K562 (cell line): ENCODE results near the gene SLC35E2B. TPM values are rescaled to one million over a fixed set of nuclear protein-coding genes. Genes with fewer than 3 reads are reported as not detected.
"Not testable (repeated sequence)": the region's sequence is repeated elsewhere in the genome, so short reads cannot be mapped to it uniquely, and the experiment has no call there.

Source experiments
- ASH1L ChIP-seq: fragments of 450-650 bp; IDR thresholded peaks from 2 replicates; pipeline ENCODE4 v1.6.1; 2018; ENCODE audit warnings: borderline replicate concordance, mild to moderate bottlenecking, low read depth; ENCODE audit not compliant: partially characterized antibody
- ATF7 ChIP-seq: fragments of 450-650 bp; IDR thresholded peaks from 2 replicates; pipeline ENCODE4 v1.7.1; 2014; ENCODE audit warnings: mild to moderate bottlenecking, moderate library complexity
- CREB1 ChIP-seq, 2 experiments: sonication (generic) in 1 of 2; formaldehyde crosslinking in 1 of 2; IDR thresholded peaks; 2 replicates each; pipeline versions ENCODE4 v1.6.1 to v1.8.0; 2012 to 2022; ENCODE audit warnings: inconsistent platforms in 1 of 2, mild to moderate bottlenecking in 1 of 2, missing genetic modification reagents in 1 of 2, moderate library complexity in 1 of 2
- CREM ChIP-seq: IDR thresholded peaks from 2 replicates; pipeline ENCODE4 v1.6.1; 2014; ENCODE audit warnings: antibody characterized with exemption, low read depth
- ELF2 ChIP-seq: fragments of 250-450 bp; sonication (Bioruptor Pico); IDR thresholded peaks from 2 replicates; pipeline ENCODE4 v1.5.0; 2021; ENCODE audit warnings: mild to moderate bottlenecking
- ERF ChIP-seq: fragments of 450-650 bp; formaldehyde crosslinking; IDR thresholded peaks from 2 replicates; pipeline ENCODE4 v1.4.0; 2020; ENCODE audit warnings: mild to moderate bottlenecking, mixed read lengths
- GABPB1 ChIP-seq: sonication (generic); formaldehyde crosslinking; IDR thresholded peaks from 2 replicates; pipeline ENCODE4 v1.8.0; 2022; ENCODE audit warnings: mild to moderate bottlenecking, missing genetic modification reagents
- HDAC1 ChIP-seq, 2 experiments: fragments of 450-650 bp; IDR thresholded peaks; 2 replicates each; pipeline ENCODE4 v1.6.1; 2016 to 2017; ENCODE audit warnings: inconsistent platforms in 1 of 2, mild to moderate bottlenecking in 1 of 2, moderate library complexity in 1 of 2
- JUND ChIP-seq, 2 experiments: IDR thresholded peaks; 2 replicates in 1 of 2; 3 replicates in 1 of 2; pipeline ENCODE4 v1.6.1; 2011; ENCODE audit warnings: borderline replicate concordance in 2 of 2, low read depth in 2 of 2, low read length in 2 of 2, improper control_type of control experiment in 1 of 2, missing biosample characterization in 1 of 2, missing genetic modification characterization in 1 of 2, missing genetic modification reagents in 1 of 2
- KLF1 ChIP-seq: fragments of 450-650 bp; IDR thresholded peaks from 2 replicates; pipeline ENCODE4 v1.6.1; 2016; ENCODE audit warnings: missing genetic modification characterization, missing compliant biosample characterization
- MAFF ChIP-seq: IDR thresholded peaks from 2 replicates; pipeline ENCODE4 v1.6.1; 2012; ENCODE audit warnings: low read length, improper control_type of control experiment
- MBD2 ChIP-seq: sonication (generic); IDR thresholded peaks from 2 replicates; pipeline ENCODE4 v1.6.1; 2016; ENCODE audit warnings: low read depth, borderline replicate concordance
- MTA3 ChIP-seq: fragments of 450-650 bp; formaldehyde crosslinking; IDR thresholded peaks from 2 replicates; pipeline ENCODE4 v1.6.1; 2017; ENCODE audit warnings: mild to moderate bottlenecking, borderline replicate concordance
- NFE2 ChIP-seq: IDR thresholded peaks from 2 replicates; pipeline ENCODE4 v1.6.1; 2014; ENCODE audit warnings: antibody characterized with exemption, low read depth
- NFIC ChIP-seq: fragments of 450-650 bp; IDR thresholded peaks from 2 replicates; pipeline ENCODE4 v1.6.1; 2017; ENCODE audit warnings: mild to moderate bottlenecking, inconsistent platforms
- NR2C2 ChIP-seq, 2 experiments: fragments of 200-800 bp in 1 of 2; sonication (Bioruptor generic) in 1 of 2; sonication (generic) in 1 of 2; formaldehyde crosslinking in 1 of 2; IDR thresholded peaks; 2 replicates each; pipeline versions ENCODE4 v1.6.1 to v1.8.0; 2016 to 2022; ENCODE audit warnings: mild to moderate bottlenecking in 1 of 2, missing compliant biosample characterization in 1 of 2, missing genetic modification characterization in 1 of 2, missing genetic modification reagents in 1 of 2
- NRF1 ChIP-seq, 2 experiments: fragments of 450-650 bp; IDR thresholded peaks in 1 of 2; conservative IDR thresholded peaks in 1 of 2; 2 replicates each; pipeline ENCODE4 v1.6.1; 2014; ENCODE audit warnings: mild to moderate bottlenecking in 2 of 2
- RBFOX2 ChIP-seq: fragments of 200-400 bp; formaldehyde crosslinking; IDR thresholded peaks from 2 replicates; pipeline ENCODE4 v1.6.1; 2017; ENCODE audit warnings: low read depth, mild to moderate bottlenecking, low read length, moderate library complexity
- SRF ChIP-seq, 2 experiments: fragments of 250-450, 450-650 bp in 1 of 2; sonication (Bioruptor Pico) in 1 of 2; sonication (generic) in 1 of 2; formaldehyde crosslinking; IDR thresholded peaks; 2 replicates each; pipeline versions ENCODE4 v1.5.0 to v1.5.1; 2020 to 2022; ENCODE audit warnings: mild to moderate bottlenecking in 1 of 2, missing genetic modification reagents in 1 of 2
- ZBTB17 ChIP-seq: fragments of 450-650 bp; formaldehyde crosslinking; IDR thresholded peaks from 2 replicates; pipeline ENCODE4 v1.4.0; 2020; ENCODE audit warnings: mild to moderate bottlenecking
- ZNF384 ChIP-seq: IDR thresholded peaks from 2 replicates; pipeline ENCODE4 v1.6.1; 2012; ENCODE audit warnings: low read depth, low read length, improper control_type of control experiment
- ZSCAN29 ChIP-seq: fragments of 450-650 bp; IDR thresholded peaks from 2 replicates; pipeline ENCODE4 v1.6.1; 2017
- polyA plus RNA-seq, 8 experiments: library from polyadenylated mRNA; depleted of rRNA in 4 of 8; stranded (reverse) in 5 of 8; unstranded in 3 of 8; fragments of >200 nt; fragmentation: Nextera tagmentation in 2 of 8; fragmentation: Illumina TruSeq in 1 of 8; extraction: Ambion mirVana in 2 of 8; extraction: Trizol in 1 of 8; gene quantifications; 2 replicates each; pipeline versions ENCODE4 v1.2.1 to v1.2.3, GENCODE V29; 2011 to 2014; ENCODE audit warnings: inconsistent platforms in 1 of 8, missing spikeins in 1 of 8
- total RNA-seq, 7 experiments: library from RNA; depleted of rRNA in 6 of 7; stranded (reverse); fragments of >200 nt in 6 of 7; fragmentation: Illumina TruSeq in 2 of 7; extraction: Trizol in 2 of 7; gene quantifications; 2 replicates each; pipeline versions ENCODE4 v1.2.1 to v1.2.3, GENCODE V29; 2011 to 2021; ENCODE audit warnings: low replicate concordance in 1 of 7
- TF ChIP-seq, protein P1 (sequence below): fragments of 200-800 bp; sonication (Bioruptor generic); IDR thresholded peaks from 2 replicates; pipeline ENCODE4 v1.6.1; 2017; ENCODE audit warnings: missing genetic modification characterization, missing compliant biosample characterization
- TF ChIP-seq, protein P2 (sequence below): fragments of 450-650 bp; IDR thresholded peaks from 2 replicates; pipeline ENCODE4 v1.6.1; 2014; ENCODE audit warnings: low read depth, mild to moderate bottlenecking, moderate library complexity, borderline replicate concordance

SLC35E2B gene
- total and polyA plus RNA-seq, 9 of the 15 experiments (the other 6 are each of a cell fraction or from before 2014, with no cell fraction given): 4.7 to 44.6 (median 20.7) TPM

GRCh38 chr1:1658583-1659549 is 33.7 kb downstream of the SLC35E2B start, which contains the start of gene CDK11B (continued):
- peak; percentile 68 for TF ChIP-seq NFE2
- TF ChIP-seq ZNF384: peak; percentile 34; the same call in 1 of the 2 replicates
- TF ChIP-seq SRF (CRISPR knock-in tag; IDR thresholded peaks at IDR 0.05): 0 out of 4 replicates have a peak, but pooled peaks of 1 of the 2 experiments have one; percentile 66
- TF ChIP-seq ELF2 (CRISPR knock-in tag): peak; percentile 97
- peak; percentile 77 for TF ChIP-seq ASH1L
- peak; percentile 86 for TF ChIP-seq NR2C2 (CRISPR knock-in tag; IDR thresholded peaks at IDR 0.05)
- peak; percentile 93 for TF ChIP-seq NR2C2 (tag; IDR thresholded peaks at IDR 0.05)
- TF ChIP-seq, protein P1, sequence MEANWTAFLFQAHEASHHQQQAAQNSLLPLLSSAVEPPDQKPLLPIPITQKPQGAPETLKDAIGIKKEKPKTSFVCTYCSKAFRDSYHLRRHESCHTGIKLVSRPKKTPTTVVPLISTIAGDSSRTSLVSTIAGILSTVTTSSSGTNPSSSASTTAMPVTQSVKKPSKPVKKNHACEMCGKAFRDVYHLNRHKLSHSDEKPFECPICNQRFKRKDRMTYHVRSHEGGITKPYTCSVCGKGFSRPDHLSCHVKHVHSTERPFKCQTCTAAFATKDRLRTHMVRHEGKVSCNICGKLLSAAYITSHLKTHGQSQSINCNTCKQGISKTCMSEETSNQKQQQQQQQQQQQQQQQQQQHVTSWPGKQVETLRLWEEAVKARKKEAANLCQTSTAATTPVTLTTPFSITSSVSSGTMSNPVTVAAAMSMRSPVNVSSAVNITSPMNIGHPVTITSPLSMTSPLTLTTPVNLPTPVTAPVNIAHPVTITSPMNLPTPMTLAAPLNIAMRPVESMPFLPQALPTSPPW (CRISPR knock-in tag): peak; percentile 42; the same call in 1 of the 2 replicates
- peak; percentile 93 for TF ChIP-seq KLF1
- TF ChIP-seq JUND (IDR thresholded peaks at IDR 0.05; ENCODE audit: borderline replicate concordance, low read depth, low read length): peak; percentile 69
- TF ChIP-seq JUND (tag; IDR thresholded peaks at IDR 0.05; ENCODE audit: borderline replicate concordance, low read depth, low read length): not testable (repeated sequence)
- 0 out of 2 replicates have a peak, but pooled peaks have one; percentile 35 for TF ChIP-seq ERF
- TF ChIP-seq RBFOX2: peak; percentile 73
- 0 out of 2 replicates have a peak, but pooled peaks have one; percentile 38 for TF ChIP-seq ZSCAN29
- TF ChIP-seq, protein P2, sequence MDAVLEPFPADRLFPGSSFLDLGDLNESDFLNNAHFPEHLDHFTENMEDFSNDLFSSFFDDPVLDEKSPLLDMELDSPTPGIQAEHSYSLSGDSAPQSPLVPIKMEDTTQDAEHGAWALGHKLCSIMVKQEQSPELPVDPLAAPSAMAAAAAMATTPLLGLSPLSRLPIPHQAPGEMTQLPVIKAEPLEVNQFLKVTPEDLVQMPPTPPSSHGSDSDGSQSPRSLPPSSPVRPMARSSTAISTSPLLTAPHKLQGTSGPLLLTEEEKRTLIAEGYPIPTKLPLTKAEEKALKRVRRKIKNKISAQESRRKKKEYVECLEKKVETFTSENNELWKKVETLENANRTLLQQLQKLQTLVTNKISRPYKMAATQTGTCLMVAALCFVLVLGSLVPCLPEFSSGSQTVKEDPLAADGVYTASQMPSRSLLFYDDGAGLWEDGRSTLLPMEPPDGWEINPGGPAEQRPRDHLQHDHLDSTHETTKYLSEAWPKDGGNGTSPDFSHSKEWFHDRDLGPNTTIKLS: peak; percentile 84
- TF ChIP-seq ATF7: peak; percentile 95
- peak; percentile 26; the same call in 1 of the 2 replicates for TF ChIP-seq NFIC
- TF ChIP-seq GABPB1: peak; percentile 97
- peak; percentile 66 for TF ChIP-seq MBD2
- TF ChIP-seq MAFF: peak; percentile 32
- TF ChIP-seq NRF1 (conservative IDR thresholded peaks at IDR 0.05 in 1 of 2, IDR thresholded peaks at IDR 0.05 in 1 of 2): peak; percentile 93 to 94
- peak; percentile 83; the same call in 1 of the 2 replicates for TF ChIP-seq MTA3
- peak; percentile 97 for TF ChIP-seq CREB1 (IDR thresholded peaks at IDR 0.05)
- peak; percentile 97 for TF ChIP-seq CREB1 (CRISPR knock-in tag; IDR thresholded peaks at IDR 0.05)
- TF ChIP-seq ZBTB17: peak; percentile 80
- TF ChIP-seq HDAC1 (IDR thresholded peaks at IDR 0.05): peak in 1 of 2 experiments; percentile 95; a peak in 2 of 4 replicates
- TF ChIP-seq CREM: peak; percentile 98
